Panc1 (cell line): ENCODE data around the gene SH3PXD2B. TPM values are rescaled to one million over a fixed set of nuclear protein-coding genes. Genes with fewer than 3 reads are reported as not detected.

ENCODE experiments used
- ATAC-seq: fragments of 200-7000 bp; cut with Tn5 transposase; 2 replicates; pipeline ENCODE4 v1.9.1; 2020; ENCODE audit warnings: mild to moderate bottlenecking, moderate library complexity
- BruUV-seq: library from RNA; stranded (reverse); fragments of 400-500 nt; replicated peaks from 2 replicates; lab custom pipeline; 2021; lab: Mats Ljungman, UMichigan
- CTCF ChIA-PET: fragments of 300-600 bp; sonication (Branson Sonifier 250); formaldehyde crosslinking; loops from one replicate; lab custom pipeline; 2022; ENCODE audit warnings: antibody characterized with exemption; lab: Charles Lee
- POLR2A ChIA-PET: fragments of 300-600 bp; sonication (Branson Sonifier 250); formaldehyde crosslinking; loops from one replicate; lab custom pipeline; 2022; ENCODE audit warnings: antibody characterized with exemption; lab: Charles Lee
- DNase-seq: peaks from one replicate; pipeline ENCODE4 v3.0.0-alpha.2; 2010; ENCODE audit warnings: low read depth, low spot score
- H3K27ac ChIP-seq: 2 replicates; pipeline ENCODE4 v1.5.1; 2011; ENCODE audit warnings: mild to moderate bottlenecking, low read length, inconsistent platforms
- H3K27me3 ChIP-seq: fragments of 200-500 bp; sonication (Bioruptor generic); 2 replicates; pipeline ENCODE4 v1.6.0; 2014; ENCODE audit warnings: low read length, inconsistent platforms; ENCODE audit not compliant: control insufficient read depth, insufficient read depth
- H3K36me3 ChIP-seq: fragments of 200-500 bp; sonication (Bioruptor generic); 2 replicates; pipeline ENCODE4 v1.5.1; 2014; ENCODE audit warnings: inconsistent platforms, mild to moderate bottlenecking, low read length, moderate library complexity; ENCODE audit not compliant: control insufficient read depth, insufficient read depth
- H3K4me1 ChIP-seq: 2 replicates; pipeline ENCODE4 v1.5.1; 2011; ENCODE audit warnings: inconsistent platforms, mild to moderate bottlenecking, low read length, moderate library complexity; ENCODE audit not compliant: control insufficient read depth, insufficient read depth
- H3K4me3 ChIP-seq, 2 experiments: 2 replicates each; pipeline ENCODE4 v1.5.1; 2011 to 2012; ENCODE audit warnings: low read depth in 2 of 2, low read length in 2 of 2, mild to moderate bottlenecking in 2 of 2, inconsistent platforms in 1 of 2, moderate library complexity in 1 of 2
- H3K9me3 ChIP-seq: fragments of 200-500 bp; sonication (Bioruptor generic); 2 replicates; pipeline ENCODE4 v1.5.1; 2014; ENCODE audit warnings: low read depth, mild to moderate bottlenecking, inconsistent platforms, low read length, moderate library complexity; ENCODE audit not compliant: control insufficient read depth, insufficient read depth
- CTCF ChIP-seq: fragments of 450-650 bp; IDR thresholded peaks from 2 replicates; pipeline ENCODE4 v1.5.1; 2017; ENCODE audit warnings: mild to moderate bottlenecking
- POLR2AphosphoS5 ChIP-seq: IDR thresholded peaks from 2 replicates; pipeline ENCODE4 v1.6.1; 2012; ENCODE audit warnings: mild to moderate bottlenecking, low read depth, low read length, moderate library complexity
- REST ChIP-seq, 2 experiments: IDR thresholded peaks; 2 replicates each; pipeline ENCODE4 v1.6.1; 2011 to 2012; ENCODE audit warnings: low read depth in 2 of 2, control low read depth in 1 of 2, low read length in 1 of 2, mild to moderate bottlenecking in 1 of 2, moderate library complexity in 1 of 2; ENCODE audit not compliant: insufficient read depth in 1 of 2
- SIN3A ChIP-seq: IDR thresholded peaks from 2 replicates; pipeline ENCODE4 v1.6.1; 2012; ENCODE audit warnings: low read depth, mild to moderate bottlenecking, low read length, moderate library complexity, borderline replicate concordance; ENCODE audit not compliant: insufficient read depth
- TCF7L2 ChIP-seq: IDR thresholded peaks from 2 replicates; pipeline ENCODE4 v1.6.1; 2011; ENCODE audit warnings: mild to moderate bottlenecking, low read depth, low read length, inconsistent platforms
- in situ Hi-C: cut with HindIII; loops from 2 replicates; pipeline ENCODE4 v1.10.0; 2016; ENCODE audit warnings: low sequenced_read_pairs, low pct_unique_long_range_greater_than_20kb
- intact Hi-C: fragments of 100-400 bp; cut with micrococcal nuclease; formaldehyde crosslinking; loops from one replicate; pipeline ENCODE4 v1.10.0; 2022; ENCODE audit not compliant: unreplicated experiment
- total RNA-seq: library from RNA; stranded (reverse); gene quantifications from one replicate; pipeline ENCODE4 v1.2.1, GENCODE V29; 2021; ENCODE audit not compliant: unreplicated experiment

Gene SH3PXD2B
- total RNA-seq, 1 experiment from 2014 or later: 39.7 TPM

GRCh38 chr5:172482156-172483020, 28.1 kb upstream of the SH3PXD2B start:
- in situ Hi-C loops: no loop called here
- H3K9me3 ChIP-seq: no peaks in the 10 kb centered on the region
- H3K4me3 ChIP-seq: no peak overlapping the region
- H3K27me3 ChIP-seq: no peaks in the 10 kb centered on the region
- intact Hi-C loops: no loop called here
- no peak for TF ChIP-seq TCF7L2
- no peak for TF ChIP-seq REST (IDR thresholded peaks at IDR 0.05; ENCODE audit: insufficient read depth in 1 of 2, low read depth in 2 of 2, low read length in 1 of 2)
- no peak for TF ChIP-seq SIN3A
- TF ChIP-seq POLR2AphosphoS5: no peak
- no peak for TF ChIP-seq CTCF
- no peak overlapping the region for H3K27ac ChIP-seq
- BruUV-seq: no TSS peak
- no peak for DNase-seq
- no peak for ATAC-seq
- ChIA-PET CTCF (no interaction called here), POLR2A (interaction anchor here (0.6 to 0.7 kb wide), 2 partner anchors 182 to 834 kb away, joined by 3 read pairs; no protein-coding TSS in a partner anchor)
- no peaks in the 10 kb centered on the region for H3K4me1 ChIP-seq
- H3K36me3 ChIP-seq: no peaks in the 10 kb centered on the region

DNA sequence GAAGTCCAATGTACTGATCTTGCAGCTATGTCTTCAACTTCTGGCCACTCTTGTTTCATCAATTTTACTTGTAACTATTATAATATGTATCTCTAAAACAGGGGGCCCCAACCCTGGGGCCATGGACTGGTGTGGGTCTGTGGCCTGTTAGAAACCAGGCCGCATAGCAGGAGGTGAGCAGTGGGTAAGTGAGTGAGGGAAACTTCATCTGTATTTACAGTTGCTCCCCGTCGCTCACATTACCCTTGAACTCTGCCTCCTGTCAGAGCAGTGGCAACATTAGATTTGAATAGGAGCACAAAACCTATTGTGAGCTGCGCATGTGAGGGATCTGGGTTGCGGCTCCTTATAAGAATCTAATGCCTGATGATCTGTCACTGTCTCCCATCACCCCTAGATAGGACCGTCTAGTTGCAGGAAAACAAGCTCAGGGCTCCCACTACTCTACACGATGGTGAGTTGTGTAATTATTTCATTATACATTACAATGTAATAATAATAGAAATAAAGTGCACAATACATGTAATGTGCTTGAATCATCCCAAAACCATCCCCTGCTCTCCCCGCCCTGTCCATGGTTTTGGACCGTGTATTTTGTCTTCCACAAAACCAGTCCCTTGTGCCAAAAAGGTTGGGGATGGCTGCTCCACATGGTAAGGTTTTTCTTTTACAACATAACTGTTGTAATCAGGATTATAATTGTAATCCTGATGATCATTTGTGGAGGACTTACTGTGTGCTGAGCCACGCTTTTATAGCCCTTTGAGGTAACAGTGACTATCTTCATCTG, 26.9 kb upstream of the SH3PXD2B start:
- POLR2A ChIA-PET: interaction anchor here (0.6 kb wide), 1 partner anchor 19 kb away, joined by 7 read pairs; no protein-coding TSS in a partner anchor
- H3K27ac ChIP-seq: no peak overlapping the region
- CTCF ChIA-PET: interaction anchor here (1.3 kb wide), 1 partner anchor 216 kb away, joined by 4 read pairs; no protein-coding TSS in a partner anchor

More for the DNA sequence above, 26.9 kb upstream of the SH3PXD2B start:
- ATAC-seq (no peak), DNase-seq (no peak)
- TF ChIP-seq SIN3A (no peak), CTCF (no peak), TCF7L2 (no peak), REST (IDR thresholded peaks at IDR 0.05; ENCODE audit: insufficient read depth in 1 of 2, low read depth in 2 of 2, low read length in 1 of 2) (no peak), POLR2AphosphoS5 (no peak)
- no peaks in the 10 kb centered on the region for H3K4me1 ChIP-seq
- intact Hi-C loops: no loop called here
- no peaks in the 10 kb centered on the region for H3K36me3 ChIP-seq
- H3K9me3 ChIP-seq: no peaks in the 10 kb centered on the region
- H3K4me3 ChIP-seq: no peak overlapping the region
- no TSS peak for BruUV-seq
- in situ Hi-C loops: no loop called here
- no peaks in the 10 kb centered on the region for H3K27me3 ChIP-seq
